ENCODE measurements around the gene FADS6.
A peak's percentile ranks its signal among the peaks of the same experiment; 100 is the strongest.

Gene FADS6

GRCh38 chr17:74854792-74855191, 38.6 kb downstream of the FADS6 start:
- no peak for DNase-seq (ENCODE audit: low read depth in 2 of 2)

- no peak for DNase-seq (ENCODE audit: low read depth in 2 of 2)
Observed at GRCh38 chr17:74853669-74854068, 39.8 kb downstream of the FADS6 start.

- DNase-seq (ENCODE audit: low read depth in 2 of 2) = no peak
Observed at GRCh38 chr17:74853048-74853397, 40.4 kb downstream of the FADS6 start.

- DNase-seq (ENCODE audit: low read depth in 2 of 2) = peak in 1 of 2 donors; percentile 38
Observed at GRCh38 chr17:74852237-74853047, 41.0 kb downstream of the FADS6 start.

- no peak for DNase-seq (ENCODE audit: low read depth in 2 of 2)
Observed at GRCh38 chr17:74851612-74852236, 41.7 kb downstream of the FADS6 start.

- no peak for DNase-seq (ENCODE audit: low read depth in 2 of 2)
Observed at GRCh38 chr17:74850914-74851313, 42.5 kb downstream of the FADS6 start.

GRCh38 chr17:74850310-74850709, 43.1 kb downstream of the FADS6 start:
- no peak for DNase-seq (ENCODE audit: low read depth in 2 of 2)

GRCh38 chr17:74848656-74849399, 44.6 kb downstream of the FADS6 start:
- DNase-seq (ENCODE audit: low read depth in 2 of 2) = no peak

GRCh38 chr17:74846621-74847020, 46.8 kb downstream of the FADS6 start:
- no peak for DNase-seq (ENCODE audit: low read depth in 2 of 2)

- DNase-seq (ENCODE audit: low read depth in 2 of 2) = no peak
Observed at GRCh38 chr17:74843352-74843627, 50.1 kb downstream of the FADS6 start.

- no peak for DNase-seq (ENCODE audit: low read depth in 2 of 2)
Observed at GRCh38 chr17:74842599-74843351, 50.7 kb downstream of the FADS6 start.

- no peak for DNase-seq (ENCODE audit: low read depth in 2 of 2)
Observed at GRCh38 chr17:74842146-74842598, 51.3 kb downstream of the FADS6 start.

GRCh38 chr17:74840989-74841666, 52.3 kb downstream of the FADS6 start:
- no peak for DNase-seq (ENCODE audit: low read depth in 2 of 2)

GRCh38 chr17:74839990-74840852, 53.2 kb downstream of the FADS6 start:
- DNase-seq (ENCODE audit: low read depth in 2 of 2) = no peak

GRCh38 chr17:74838274-74838673, 55.2 kb downstream of the FADS6 start:
- DNase-seq (ENCODE audit: low read depth in 2 of 2) = no peak

GRCh38 chr17:74836691-74837467, 56.6 kb downstream of the FADS6 start:
- no peak for DNase-seq (ENCODE audit: low read depth in 2 of 2)

- DNase-seq (ENCODE audit: low read depth in 2 of 2) = no peak
Observed at GRCh38 chr17:74836191-74836590, 57.2 kb downstream of the FADS6 start.

- DNase-seq (ENCODE audit: low read depth in 2 of 2) = no peak
Observed at GRCh38 chr17:74833501-74834377, 59.7 kb downstream of the FADS6 start.

GRCh38 chr17:74832421-74832820, 61.0 kb downstream of the FADS6 start:
- no peak for DNase-seq (ENCODE audit: low read depth in 2 of 2)

Data from stimulated activated CD8-positive, alpha-beta memory T cell treated with anti-CD3 and anti-CD28 coated beads, Interleukin-2, amount 100 ng/mL, for 48 hours (primary cell).